ENCODE data around the gene SAMHD1. TPM values are rescaled to one million over a fixed set of nuclear protein-coding genes. Genes with fewer than 3 reads are reported as not detected.

The SAMHD1 gene
- total and polyA plus RNA-seq, 2 donors (not counting 3 experiments of a cell fraction or from before 2014, with no cell fraction given), result 13.7 to 27.5 TPM

DNA sequence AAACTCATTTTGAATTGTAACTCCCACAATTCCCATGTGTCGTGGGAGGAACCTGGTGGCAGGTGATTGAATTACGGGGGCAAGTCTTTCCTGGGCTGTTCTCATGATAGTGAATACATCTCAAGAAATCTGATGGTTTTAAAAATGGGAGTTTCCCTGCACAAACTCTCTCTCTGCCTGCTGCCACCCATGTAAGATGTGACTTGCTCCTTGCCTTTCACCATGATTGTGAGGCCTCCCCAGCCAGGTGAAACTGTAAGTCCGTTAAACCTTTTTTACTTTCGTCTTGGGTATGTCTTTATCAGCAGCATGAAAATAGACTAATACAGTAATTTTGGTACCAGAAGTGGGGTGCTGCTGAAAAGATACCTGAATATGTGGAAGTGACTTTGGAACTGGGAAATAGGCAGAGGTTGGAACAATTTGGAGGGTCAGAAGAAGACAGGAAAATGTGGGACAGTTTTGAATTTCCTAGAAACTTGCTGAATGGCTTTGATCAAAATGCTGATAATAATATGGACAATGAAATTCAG is 41.4 kb upstream of the SAMHD1 start:
- peaks cover 8% of the 10 kb centered on the region for H3K4me1 ChIP-seq (ENCODE audit: control insufficient read depth, extremely low read depth, insufficient read depth, low read length)
- H3K27me3 ChIP-seq (ENCODE audit: control insufficient read depth in 2 of 2, insufficient read depth in 2 of 2, low read length in 2 of 2), result no peaks in the 10 kb centered on the region
- no peaks in the 10 kb centered on the region for H3K79me2 ChIP-seq (ENCODE audit: control insufficient read depth, insufficient read depth, low read length)
- H3K9me1 ChIP-seq (replicated peaks; ENCODE audit: control insufficient read depth, extremely low read depth, insufficient read depth, low read length), result no peaks in the 10 kb centered on the region
- H3K9ac ChIP-seq (replicated peaks; ENCODE audit: extremely low read depth, insufficient read depth, low read length), result no peak overlapping the region
- H2AFZ ChIP-seq (ENCODE audit: low read depth, low read length), result no peak overlapping the region
- BruUV-seq (replicated peaks), result no TSS peak
- no peaks in the 10 kb centered on the region for H4K20me1 ChIP-seq (replicated peaks; ENCODE audit: control insufficient read depth, extremely low read depth, insufficient read depth, low read length)
- no peak overlapping the region for H3K4me3 ChIP-seq (replicated peaks in 1 of 3; ENCODE audit: insufficient read depth in 1 of 3, low read depth in 1 of 3, low read length in 3 of 3)
- H3K27ac ChIP-seq (ENCODE audit: insufficient read depth, low read depth, low read length), result no peak overlapping the region
- no peaks in the 10 kb centered on the region for H3K36me3 ChIP-seq (ENCODE audit: control insufficient read depth in 2 of 2, extremely low read depth in 1 of 2, insufficient read depth in 2 of 2, low read length in 2 of 2)
- CTCF ChIA-PET, result no interaction called here
- TF ChIP-seq MAX (IDR thresholded peaks at IDR 0.05; ENCODE audit: insufficient read depth, insufficient read length), result no peak
- TF ChIP-seq JUN (IDR thresholded peaks at IDR 0.05; ENCODE audit: borderline replicate concordance, insufficient read depth, insufficient read length, low read depth), result no peak
- TF ChIP-seq GATA2 (IDR thresholded peaks at IDR 0.05; ENCODE audit: insufficient read depth, insufficient read length, low read depth, low read length), result no peak
- no peak for TF ChIP-seq POLR2A (IDR thresholded peaks at IDR 0.05; ENCODE audit: low read depth, low read length)
- TF ChIP-seq MYC (IDR thresholded peaks at IDR 0.05; ENCODE audit: low read depth, low read length), result no peak
- no peak for TF ChIP-seq FOS (IDR thresholded peaks at IDR 0.05; ENCODE audit: borderline replicate concordance, insufficient read depth, low read length)
- TF ChIP-seq EZH2 (IDR thresholded peaks at IDR 0.05; ENCODE audit: borderline replicate concordance, low read depth, low read length, severe bottlenecking), result no peak
- TF ChIP-seq, protein P1, sequence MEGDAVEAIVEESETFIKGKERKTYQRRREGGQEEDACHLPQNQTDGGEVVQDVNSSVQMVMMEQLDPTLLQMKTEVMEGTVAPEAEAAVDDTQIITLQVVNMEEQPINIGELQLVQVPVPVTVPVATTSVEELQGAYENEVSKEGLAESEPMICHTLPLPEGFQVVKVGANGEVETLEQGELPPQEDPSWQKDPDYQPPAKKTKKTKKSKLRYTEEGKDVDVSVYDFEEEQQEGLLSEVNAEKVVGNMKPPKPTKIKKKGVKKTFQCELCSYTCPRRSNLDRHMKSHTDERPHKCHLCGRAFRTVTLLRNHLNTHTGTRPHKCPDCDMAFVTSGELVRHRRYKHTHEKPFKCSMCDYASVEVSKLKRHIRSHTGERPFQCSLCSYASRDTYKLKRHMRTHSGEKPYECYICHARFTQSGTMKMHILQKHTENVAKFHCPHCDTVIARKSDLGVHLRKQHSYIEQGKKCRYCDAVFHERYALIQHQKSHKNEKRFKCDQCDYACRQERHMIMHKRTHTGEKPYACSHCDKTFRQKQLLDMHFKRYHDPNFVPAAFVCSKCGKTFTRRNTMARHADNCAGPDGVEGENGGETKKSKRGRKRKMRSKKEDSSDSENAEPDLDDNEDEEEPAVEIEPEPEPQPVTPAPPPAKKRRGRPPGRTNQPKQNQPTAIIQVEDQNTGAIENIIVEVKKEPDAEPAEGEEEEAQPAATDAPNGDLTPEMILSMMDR (IDR thresholded peaks at IDR 0.05; ENCODE audit: extremely low read depth in 1 of 2, insufficient read depth in 1 of 2, low read depth in 1 of 2, low read length in 2 of 2), result no peak
- no peak for TF ChIP-seq POLR2AphosphoS5 (IDR thresholded peaks at IDR 0.05; ENCODE audit: insufficient read depth, low read depth, low read length)
- POLR2A ChIA-PET, result no interaction called here
- DNase-seq (ENCODE audit: low read depth, low spot score) (no peak), FAIRE-seq (no peak)
- dilution Hi-C loops (cut with MboI; ENCODE audit: extremely low pct_ligation_motif_present, low sequenced_read_pairs) (no loop called here), intact Hi-C loops (cut with micrococcal nuclease) (no loop called here)
- no peak overlapping the region for H3K4me2 ChIP-seq (ENCODE audit: insufficient read depth, low read length)
- H3K9me3 ChIP-seq (replicated peaks; ENCODE audit: control insufficient read depth, insufficient read depth, low read length), result no peaks in the 10 kb centered on the region
